Loucy (cell line): ENCODE results near the gene PITX1.

Experiments used
- EZH2phosphoT487 ChIP-seq: fragments of 200-600 bp; IDR thresholded peaks from 2 replicates; pipeline ENCODE4 v1.6.1; 2018; ENCODE audit warnings: antibody characterized with exemption, mild to moderate bottlenecking, moderate library complexity, borderline replicate concordance
- TF ChIP-seq, protein P1 (sequence below): fragments of 200-600 bp; sonication (generic); conservative IDR thresholded peaks from 2 replicates; pipeline ENCODE4 v1.5.1; 2014; ENCODE audit warnings: mild to moderate bottlenecking, antibody characterized with exemption, low read length

DNA sequence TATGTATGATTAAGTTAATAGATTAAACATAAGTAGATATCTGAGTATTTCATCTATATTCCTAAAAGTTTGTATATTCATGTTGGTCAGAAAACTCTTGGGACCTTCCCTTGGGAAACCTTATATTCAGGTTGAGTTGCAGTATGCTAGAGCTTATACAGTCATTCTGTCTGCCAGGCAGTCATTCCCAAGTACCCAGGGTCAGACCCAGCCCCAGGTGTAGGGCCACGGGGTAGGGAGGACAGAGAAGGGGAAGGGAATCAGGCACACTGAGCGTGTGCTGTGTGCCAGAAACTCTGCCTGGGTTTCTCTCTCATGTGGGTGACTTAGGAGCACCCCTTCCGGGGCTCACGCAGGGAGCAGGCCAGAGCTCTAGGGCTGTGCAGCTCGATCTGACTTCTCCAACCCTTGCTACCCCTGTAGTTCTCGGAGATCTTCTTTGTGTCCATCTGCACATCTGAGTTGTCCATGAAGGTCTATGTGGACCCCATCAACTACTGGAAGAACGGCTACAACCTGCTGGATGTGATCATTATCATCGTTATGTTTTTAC lies 38.1 kb downstream of the PITX1 start:
- TF ChIP-seq, protein P1, sequence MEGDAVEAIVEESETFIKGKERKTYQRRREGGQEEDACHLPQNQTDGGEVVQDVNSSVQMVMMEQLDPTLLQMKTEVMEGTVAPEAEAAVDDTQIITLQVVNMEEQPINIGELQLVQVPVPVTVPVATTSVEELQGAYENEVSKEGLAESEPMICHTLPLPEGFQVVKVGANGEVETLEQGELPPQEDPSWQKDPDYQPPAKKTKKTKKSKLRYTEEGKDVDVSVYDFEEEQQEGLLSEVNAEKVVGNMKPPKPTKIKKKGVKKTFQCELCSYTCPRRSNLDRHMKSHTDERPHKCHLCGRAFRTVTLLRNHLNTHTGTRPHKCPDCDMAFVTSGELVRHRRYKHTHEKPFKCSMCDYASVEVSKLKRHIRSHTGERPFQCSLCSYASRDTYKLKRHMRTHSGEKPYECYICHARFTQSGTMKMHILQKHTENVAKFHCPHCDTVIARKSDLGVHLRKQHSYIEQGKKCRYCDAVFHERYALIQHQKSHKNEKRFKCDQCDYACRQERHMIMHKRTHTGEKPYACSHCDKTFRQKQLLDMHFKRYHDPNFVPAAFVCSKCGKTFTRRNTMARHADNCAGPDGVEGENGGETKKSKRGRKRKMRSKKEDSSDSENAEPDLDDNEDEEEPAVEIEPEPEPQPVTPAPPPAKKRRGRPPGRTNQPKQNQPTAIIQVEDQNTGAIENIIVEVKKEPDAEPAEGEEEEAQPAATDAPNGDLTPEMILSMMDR, result no peak
- TF ChIP-seq EZH2phosphoT487, result no peak
